GM10248 (cell line): Measurements from ENCODE around the gene RFX4.

Source experiments
- CTCF ChIA-PET: fragments of 300-600 bp; sonication (Branson Sonifier 250); formaldehyde crosslinking; extraction: SDS; loops from one replicate; lab custom pipeline; 2021; ENCODE audit warnings: antibody characterized with exemption; lab: Yijun Ruan, JAX
- POLR2A ChIA-PET: fragments of 350-650 bp; sonication (Branson Sonifier 250); formaldehyde crosslinking; extraction: SDS; loops from one replicate; lab custom pipeline; 2020; ENCODE audit warnings: antibody characterized with exemption; lab: Yijun Ruan, JAX
- DNase-seq: peaks from one replicate; pipeline ENCODE4 v3.0.0; 2012; ENCODE audit errors: extremely low spot score
- CTCF ChIP-seq: IDR thresholded peaks from 2 replicates; pipeline ENCODE4 v1.5.1; 2012; ENCODE audit warnings: mild to moderate bottlenecking, low read depth; ENCODE audit errors: extremely low read depth, missing control alignments, control extremely low read depth

RFX4 gene

DNA sequence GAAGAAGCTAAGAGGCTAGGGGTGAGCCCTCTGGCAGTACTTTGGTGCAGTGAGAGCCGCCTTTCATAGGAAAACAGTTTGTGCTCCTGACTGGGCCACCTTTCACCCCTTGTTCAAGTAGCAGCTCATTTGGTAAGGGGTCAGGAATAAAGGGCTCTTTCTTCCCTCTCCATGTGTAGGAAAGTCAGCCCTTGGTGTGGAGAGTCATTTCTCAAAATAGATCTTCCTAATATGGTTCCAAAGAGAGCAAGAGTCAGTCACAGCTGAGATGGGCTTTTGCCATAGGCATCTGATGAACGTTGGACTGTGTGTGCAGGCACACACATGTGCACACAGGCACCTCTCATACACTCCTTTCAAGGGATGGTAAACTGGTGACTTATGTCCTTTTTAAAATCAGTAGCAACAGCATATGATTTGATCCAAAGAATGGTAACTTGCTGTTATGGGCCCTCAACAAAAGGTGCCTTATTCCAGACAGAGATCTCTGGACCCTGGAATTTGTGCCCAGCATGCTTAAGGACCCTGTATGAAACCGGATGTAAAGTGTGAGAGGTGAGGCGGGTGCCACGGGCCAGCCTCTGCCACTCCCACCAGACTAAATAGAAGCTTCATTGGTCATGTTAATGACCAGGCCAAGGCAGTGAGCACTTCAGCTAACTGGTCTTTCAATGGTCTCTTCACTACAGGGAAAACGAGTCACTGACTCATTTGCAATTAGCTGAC is 175.0 kb downstream of the RFX4 start:
- CTCF ChIA-PET: interaction anchor here (1.3 to 1.5 kb wide), 2 partner anchors 9 to 13 kb away, joined by 3 to 8 read pairs; no protein-coding TSS in a partner anchor

GRCh38 chr12:106758349-106759110 is 175.7 kb downstream of the RFX4 start:
- no peak for TF ChIP-seq CTCF
- DNase-seq: no peak
- POLR2A ChIA-PET: no interaction called here
- CTCF ChIA-PET: interaction anchor here (1.5 kb wide), 1 partner anchor 12 kb away, joined by 8 read pairs; no protein-coding TSS in a partner anchor

More for the DNA sequence above, 175.0 kb downstream of the RFX4 start:
- TF ChIP-seq CTCF: no peak
- no peak for DNase-seq
- POLR2A ChIA-PET: no interaction called here

DNA sequence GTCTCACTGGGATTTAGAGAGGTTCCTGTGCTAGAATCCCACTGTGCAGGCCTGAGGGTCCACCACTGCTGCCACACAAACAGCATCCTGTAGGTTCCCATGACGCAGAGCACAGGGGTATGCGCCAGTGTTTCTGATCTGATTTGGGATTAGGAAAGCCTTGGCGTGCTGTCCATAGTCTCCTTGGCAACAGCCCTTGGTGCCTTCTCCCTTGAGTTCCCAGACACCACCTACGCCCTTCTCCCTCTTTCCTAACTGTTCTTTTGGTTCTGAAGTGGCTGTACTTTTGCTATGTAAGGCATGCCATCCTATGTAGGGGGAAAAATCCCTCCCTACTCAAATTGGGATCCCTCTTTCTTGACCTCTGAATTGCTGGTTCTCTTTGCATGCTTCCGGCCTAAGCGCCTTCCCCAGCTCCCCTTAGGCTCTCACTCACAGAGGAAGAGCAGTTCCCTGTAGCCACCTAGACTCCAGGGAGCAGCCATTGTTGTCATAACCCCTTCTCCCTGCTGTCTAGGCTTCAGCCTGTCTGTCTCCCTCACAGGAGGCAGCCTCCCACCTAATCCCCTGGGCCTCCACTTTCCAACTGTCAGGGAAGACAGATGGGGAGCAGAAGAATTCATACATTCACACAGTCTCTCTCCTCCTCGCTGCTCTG is 176.9 kb downstream of the RFX4 start:
- POLR2A ChIA-PET: interaction anchor here (0.7 to 1.0 kb wide), 3 partner anchors 9 to 339 kb away, joined by 3 to 5 read pairs (median 3); no protein-coding TSS in a partner anchor
- CTCF ChIA-PET: interaction anchor here (0.8 to 1.5 kb wide), 3 partner anchors 11 kb away, joined by 3 to 8 read pairs (median 3); no protein-coding TSS in a partner anchor
- TF ChIP-seq CTCF: no peak
- DNase-seq: no peak

DNA sequence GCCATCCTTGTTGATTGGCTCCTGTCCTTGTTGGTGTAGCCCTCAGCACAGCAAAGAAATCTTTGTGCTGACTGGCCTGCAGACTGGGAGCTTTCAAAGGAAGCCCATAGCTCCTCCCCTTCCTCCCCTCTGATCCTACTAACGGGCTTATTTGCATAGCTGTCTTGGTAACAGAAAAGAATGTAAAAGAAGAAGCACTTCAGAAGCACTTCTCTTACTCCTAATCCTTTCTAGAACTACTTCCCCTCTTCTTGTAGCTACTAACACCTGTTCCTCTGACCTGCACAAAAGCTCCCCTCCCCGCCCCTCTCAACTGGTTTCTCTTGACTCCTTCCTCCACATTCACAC is 177.4 kb downstream of the RFX4 start:
- CTCF ChIA-PET: interaction anchor here (0.8 to 0.9 kb wide), 3 partner anchors 11 to 41 kb away, joined by 3 read pairs; no protein-coding TSS in a partner anchor
- peak; percentile 79 for DNase-seq
- POLR2A ChIA-PET: interaction anchor here (0.7 to 1.0 kb wide), 3 partner anchors 10 to 339 kb away, joined by 3 to 5 read pairs (median 3); no protein-coding TSS in a partner anchor
- TF ChIP-seq CTCF: no peak

GRCh38 chr12:106764220-106764619 is 181.4 kb downstream of the RFX4 start:
- TF ChIP-seq CTCF: no peak
- ChIA-PET POLR2A (no interaction called here), CTCF (interaction anchor here (1.4 kb wide), 1 partner anchor 26 kb away, joined by 3 read pairs; no protein-coding TSS in a partner anchor)
- DNase-seq: no peak

DNA sequence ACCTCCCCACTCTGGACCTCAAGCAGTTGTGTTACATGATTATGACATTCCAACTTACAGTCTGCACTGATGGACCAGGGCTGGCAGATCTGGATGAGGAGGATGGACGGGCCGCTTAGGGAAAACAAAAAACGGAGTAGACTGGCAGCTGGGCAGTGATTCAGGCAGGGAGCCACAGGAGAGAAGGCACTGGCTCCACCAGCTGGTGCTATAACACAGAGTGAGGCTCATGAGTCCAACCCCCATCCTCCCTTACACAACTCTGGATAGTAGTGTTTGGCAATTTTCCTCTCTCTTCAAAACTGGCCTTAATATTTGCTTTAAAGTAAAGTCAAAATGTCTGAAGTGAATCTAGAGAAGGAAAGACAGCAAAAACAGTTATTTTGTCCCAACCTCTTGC is 181.9 kb downstream of the RFX4 start:
- CTCF ChIA-PET: interaction anchor here (0.8 to 1.4 kb wide), 2 partner anchors 26 to 155 kb away, joined by 3 to 4 read pairs; no protein-coding TSS in a partner anchor
- TF ChIP-seq CTCF: no peak
- POLR2A ChIA-PET: no interaction called here
- no peak for DNase-seq
